HepG2 (cell line): ENCODE measurements around the gene MTHFD1L. TPM values are rescaled to one million over a fixed set of nuclear protein-coding genes. Genes with fewer than 3 reads are reported as not detected.

Experiments
- BATF2 ChIP-seq: sonication (generic); formaldehyde crosslinking; IDR thresholded peaks from 2 replicates; pipeline ENCODE4 v1.8.0; 2022; ENCODE audit warnings: mild to moderate bottlenecking, missing genetic modification reagents, moderate library complexity
- CAMTA2 ChIP-seq: sonication (generic); formaldehyde crosslinking; IDR thresholded peaks from 2 replicates; pipeline ENCODE4 v1.4.0; 2020; ENCODE audit warnings: mild to moderate bottlenecking, missing genetic modification reagents, borderline replicate concordance
- KDM5B ChIP-seq: sonication (generic); formaldehyde crosslinking; IDR thresholded peaks from 2 replicates; pipeline ENCODE4 v1.4.0; 2020; ENCODE audit warnings: missing genetic modification reagents, mild to moderate bottlenecking, borderline replicate concordance
- NAIF1 ChIP-seq: sonication (generic); formaldehyde crosslinking; IDR thresholded peaks from 2 replicates; pipeline ENCODE4 v1.5.0; 2020; ENCODE audit warnings: mild to moderate bottlenecking, missing genetic modification reagents, borderline replicate concordance
- NFKBIZ ChIP-seq: IDR thresholded peaks from 2 replicates; pipeline ENCODE4 v1.6.1; 2018; ENCODE audit warnings: missing genetic modification reagents, missing compliant biosample characterization
- PAX8 ChIP-seq: sonication (generic); formaldehyde crosslinking; IDR thresholded peaks from 2 replicates; pipeline ENCODE4 v1.8.0; 2022; ENCODE audit warnings: mild to moderate bottlenecking, missing genetic modification reagents, borderline replicate concordance
- RFX3 ChIP-seq: IDR thresholded peaks from 2 replicates; pipeline ENCODE4 v1.6.1; 2016; ENCODE audit warnings: missing biosample characterization, missing genetic modification reagents
- STAG1 ChIP-seq: sonication (generic); formaldehyde crosslinking; IDR thresholded peaks from 2 replicates; pipeline ENCODE4 v1.4.0; 2020; ENCODE audit warnings: missing genetic modification reagents
- ZNF225 ChIP-seq: sonication (generic); formaldehyde crosslinking; IDR thresholded peaks from 2 replicates; pipeline ENCODE4 v1.4.0; 2020; ENCODE audit warnings: mild to moderate bottlenecking, missing genetic modification reagents
- ZNF564 ChIP-seq: sonication (generic); formaldehyde crosslinking; IDR thresholded peaks from 2 replicates; pipeline ENCODE4 v1.8.1; 2023; ENCODE audit warnings: mild to moderate bottlenecking, missing genetic modification reagents
- ZNF761 ChIP-seq: sonication (generic); formaldehyde crosslinking; conservative IDR thresholded peaks from 2 replicates; pipeline ENCODE4 v1.4.0; 2020; ENCODE audit warnings: mild to moderate bottlenecking, missing genetic modification reagents
- ZNF766 ChIP-seq: sonication (generic); formaldehyde crosslinking; IDR thresholded peaks from 2 replicates; pipeline ENCODE4 v1.5.0; 2020; ENCODE audit warnings: missing genetic modification reagents, borderline replicate concordance
- ZNF879 ChIP-seq: sonication (generic); formaldehyde crosslinking; IDR thresholded peaks from 2 replicates; pipeline ENCODE4 v1.8.1; 2023; ENCODE audit warnings: missing genetic modification reagents
- polyA plus RNA-seq, 8 experiments: library from polyadenylated mRNA; depleted of rRNA in 3 of 8; stranded (reverse) in 7 of 8; unstranded in 1 of 8; fragments of >200 nt; fragmentation: Illumina TruSeq in 4 of 8; extraction: Trizol in 4 of 8; gene quantifications; 2 replicates each; pipeline versions ENCODE4 v1.2.1 to v1.2.3, GENCODE V29; 2011 to 2016; ENCODE audit warnings: low read depth in 4 of 8, missing spikeins in 1 of 8, mixed read lengths in 1 of 8; ENCODE audit not compliant: insufficient read depth in 1 of 8
- total RNA-seq, 5 experiments: library from RNA; depleted of rRNA; stranded (reverse); fragments of >200 nt; fragmentation: Illumina TruSeq; extraction: Trizol; gene quantifications; 2 replicates each; pipeline ENCODE4 v1.2.3, GENCODE V29; 2016; ENCODE audit warnings: low read depth in 1 of 5
- TF ChIP-seq, protein P1 (sequence below): sonication (generic); formaldehyde crosslinking; conservative IDR thresholded peaks from 2 replicates; pipeline ENCODE4 v1.8.0; 2022; ENCODE audit warnings: low read depth, missing genetic modification reagents
- TF ChIP-seq, protein P2 (sequence below): sonication (generic); formaldehyde crosslinking; IDR thresholded peaks from 2 replicates; pipeline ENCODE4 v1.4.0; 2020; ENCODE audit warnings: missing genetic modification reagents
- TF ChIP-seq, protein P3 (sequence below): sonication (generic); IDR thresholded peaks from 2 replicates; pipeline ENCODE4 v1.6.1; 2016; ENCODE audit warnings: low read depth, borderline replicate concordance
- TF ChIP-seq, protein P4 (sequence below): sonication (generic); formaldehyde crosslinking; IDR thresholded peaks from 2 replicates; pipeline ENCODE4; 2020; ENCODE audit warnings: missing genetic modification reagents, mild to moderate bottlenecking, borderline replicate concordance

The MTHFD1L gene
- total and polyA plus RNA-seq, 2 of the 13 experiments (the other 11 are each of a cell fraction or from before 2014, with no cell fraction given), result 24.0 to 39.6 TPM

GRCh38 chr6:150878347-150879213 lies 13.1 kb downstream of the MTHFD1L start (continued):
- TF ChIP-seq, protein P1, sequence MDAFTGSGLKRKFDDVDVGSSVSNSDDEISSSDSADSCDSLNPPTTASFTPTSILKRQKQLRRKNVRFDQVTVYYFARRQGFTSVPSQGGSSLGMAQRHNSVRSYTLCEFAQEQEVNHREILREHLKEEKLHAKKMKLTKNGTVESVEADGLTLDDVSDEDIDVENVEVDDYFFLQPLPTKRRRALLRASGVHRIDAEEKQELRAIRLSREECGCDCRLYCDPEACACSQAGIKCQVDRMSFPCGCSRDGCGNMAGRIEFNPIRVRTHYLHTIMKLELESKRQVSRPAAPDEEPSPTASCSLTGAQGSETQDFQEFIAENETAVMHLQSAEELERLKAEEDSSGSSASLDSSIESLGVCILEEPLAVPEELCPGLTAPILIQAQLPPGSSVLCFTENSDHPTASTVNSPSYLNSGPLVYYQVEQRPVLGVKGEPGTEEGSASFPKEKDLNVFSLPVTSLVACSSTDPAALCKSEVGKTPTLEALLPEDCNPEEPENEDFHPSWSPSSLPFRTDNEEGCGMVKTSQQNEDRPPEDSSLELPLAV, result no peak
- TF ChIP-seq NAIF1 (CRISPR knock-in tag) (no peak), CAMTA2 (CRISPR knock-in tag) (no peak), KDM5B (peak; percentile 26; the same call in 1 of the 2 replicates), ZNF225 (CRISPR knock-in tag) (no peak), RFX3 (CRISPR knock-in tag) (0 out of 2 replicates have a peak, but pooled peaks have one; percentile 33), PAX8 (CRISPR knock-in tag) (no peak), ZNF761 (CRISPR knock-in tag) (no peak), ZNF766 (CRISPR knock-in tag) (no peak), BATF2 (CRISPR knock-in tag) (no peak), STAG1 (CRISPR knock-in tag) (no peak), ZNF879 (CRISPR knock-in tag) (no peak), ZNF564 (CRISPR knock-in tag) (no peak), NFKBIZ (CRISPR knock-in tag) (no peak; the same call in 1 of the 2 replicates)
- TF ChIP-seq, protein P2, sequence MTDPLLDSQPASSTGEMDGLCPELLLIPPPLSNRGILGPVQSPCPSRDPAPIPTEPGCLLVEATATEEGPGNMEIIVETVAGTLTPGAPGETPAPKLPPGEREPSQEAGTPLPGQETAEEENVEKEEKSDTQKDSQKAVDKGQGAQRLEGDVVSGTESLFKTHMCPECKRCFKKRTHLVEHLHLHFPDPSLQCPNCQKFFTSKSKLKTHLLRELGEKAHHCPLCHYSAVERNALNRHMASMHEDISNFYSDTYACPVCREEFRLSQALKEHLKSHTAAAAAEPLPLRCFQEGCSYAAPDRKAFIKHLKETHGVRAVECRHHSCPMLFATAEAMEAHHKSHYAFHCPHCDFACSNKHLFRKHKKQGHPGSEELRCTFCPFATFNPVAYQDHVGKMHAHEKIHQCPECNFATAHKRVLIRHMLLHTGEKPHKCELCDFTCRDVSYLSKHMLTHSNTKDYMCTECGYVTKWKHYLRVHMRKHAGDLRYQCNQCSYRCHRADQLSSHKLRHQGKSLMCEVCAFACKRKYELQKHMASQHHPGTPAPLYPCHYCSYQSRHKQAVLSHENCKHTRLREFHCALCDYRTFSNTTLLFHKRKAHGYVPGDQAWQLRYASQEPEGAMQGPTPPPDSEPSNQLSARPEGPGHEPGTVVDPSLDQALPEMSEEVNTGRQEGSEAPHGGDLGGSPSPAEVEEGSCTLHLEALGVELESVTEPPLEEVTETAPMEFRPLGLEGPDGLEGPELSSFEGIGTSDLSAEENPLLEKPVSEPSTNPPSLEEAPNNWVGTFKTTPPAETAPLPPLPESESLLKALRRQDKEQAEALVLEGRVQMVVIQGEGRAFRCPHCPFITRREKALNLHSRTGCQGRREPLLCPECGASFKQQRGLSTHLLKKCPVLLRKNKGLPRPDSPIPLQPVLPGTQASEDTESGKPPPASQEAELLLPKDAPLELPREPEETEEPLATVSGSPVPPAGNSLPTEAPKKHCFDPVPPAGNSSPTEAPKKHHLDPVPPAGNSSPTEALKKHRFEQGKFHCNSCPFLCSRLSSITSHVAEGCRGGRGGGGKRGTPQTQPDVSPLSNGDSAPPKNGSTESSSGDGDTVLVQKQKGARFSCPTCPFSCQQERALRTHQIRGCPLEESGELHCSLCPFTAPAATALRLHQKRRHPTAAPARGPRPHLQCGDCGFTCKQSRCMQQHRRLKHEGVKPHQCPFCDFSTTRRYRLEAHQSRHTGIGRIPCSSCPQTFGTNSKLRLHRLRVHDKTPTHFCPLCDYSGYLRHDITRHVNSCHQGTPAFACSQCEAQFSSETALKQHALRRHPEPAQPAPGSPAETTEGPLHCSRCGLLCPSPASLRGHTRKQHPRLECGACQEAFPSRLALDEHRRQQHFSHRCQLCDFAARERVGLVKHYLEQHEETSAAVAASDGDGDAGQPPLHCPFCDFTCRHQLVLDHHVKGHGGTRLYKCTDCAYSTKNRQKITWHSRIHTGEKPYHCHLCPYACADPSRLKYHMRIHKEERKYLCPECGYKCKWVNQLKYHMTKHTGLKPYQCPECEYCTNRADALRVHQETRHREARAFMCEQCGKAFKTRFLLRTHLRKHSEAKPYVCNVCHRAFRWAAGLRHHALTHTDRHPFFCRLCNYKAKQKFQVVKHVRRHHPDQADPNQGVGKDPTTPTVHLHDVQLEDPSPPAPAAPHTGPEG, result no peak
- TF ChIP-seq, protein P3, sequence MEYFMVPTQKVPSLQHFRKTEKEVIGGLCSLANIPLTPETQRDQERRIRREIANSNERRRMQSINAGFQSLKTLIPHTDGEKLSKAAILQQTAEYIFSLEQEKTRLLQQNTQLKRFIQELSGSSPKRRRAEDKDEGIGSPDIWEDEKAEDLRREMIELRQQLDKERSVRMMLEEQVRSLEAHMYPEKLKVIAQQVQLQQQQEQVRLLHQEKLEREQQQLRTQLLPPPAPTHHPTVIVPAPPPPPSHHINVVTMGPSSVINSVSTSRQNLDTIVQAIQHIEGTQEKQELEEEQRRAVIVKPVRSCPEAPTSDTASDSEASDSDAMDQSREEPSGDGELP, result no peak
- TF ChIP-seq, protein P4, sequence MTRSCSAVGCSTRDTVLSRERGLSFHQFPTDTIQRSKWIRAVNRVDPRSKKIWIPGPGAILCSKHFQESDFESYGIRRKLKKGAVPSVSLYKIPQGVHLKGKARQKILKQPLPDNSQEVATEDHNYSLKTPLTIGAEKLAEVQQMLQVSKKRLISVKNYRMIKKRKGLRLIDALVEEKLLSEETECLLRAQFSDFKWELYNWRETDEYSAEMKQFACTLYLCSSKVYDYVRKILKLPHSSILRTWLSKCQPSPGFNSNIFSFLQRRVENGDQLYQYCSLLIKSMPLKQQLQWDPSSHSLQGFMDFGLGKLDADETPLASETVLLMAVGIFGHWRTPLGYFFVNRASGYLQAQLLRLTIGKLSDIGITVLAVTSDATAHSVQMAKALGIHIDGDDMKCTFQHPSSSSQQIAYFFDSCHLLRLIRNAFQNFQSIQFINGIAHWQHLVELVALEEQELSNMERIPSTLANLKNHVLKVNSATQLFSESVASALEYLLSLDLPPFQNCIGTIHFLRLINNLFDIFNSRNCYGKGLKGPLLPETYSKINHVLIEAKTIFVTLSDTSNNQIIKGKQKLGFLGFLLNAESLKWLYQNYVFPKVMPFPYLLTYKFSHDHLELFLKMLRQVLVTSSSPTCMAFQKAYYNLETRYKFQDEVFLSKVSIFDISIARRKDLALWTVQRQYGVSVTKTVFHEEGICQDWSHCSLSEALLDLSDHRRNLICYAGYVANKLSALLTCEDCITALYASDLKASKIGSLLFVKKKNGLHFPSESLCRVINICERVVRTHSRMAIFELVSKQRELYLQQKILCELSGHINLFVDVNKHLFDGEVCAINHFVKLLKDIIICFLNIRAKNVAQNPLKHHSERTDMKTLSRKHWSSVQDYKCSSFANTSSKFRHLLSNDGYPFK (CRISPR knock-in tag), result no peak
